A673 (cell line): Measurements from ENCODE around the gene TMEM164.

Experiments
- EZH2 ChIP-seq: fragments of 200-600 bp; sonication (generic); IDR thresholded peaks from 2 replicates; pipeline ENCODE4 v1.6.1; 2017; ENCODE audit warnings: borderline replicate concordance, low read depth, mild to moderate bottlenecking, mixed read lengths, antibody characterized with exemption, low read length; ENCODE audit not compliant: poor library complexity, severe bottlenecking
- TF ChIP-seq, protein P1 (sequence below): fragments of 300-800, 200-600 bp; sonication (generic); conservative IDR thresholded peaks from 2 replicates; pipeline ENCODE4 v1.5.1; 2017; ENCODE audit warnings: low read depth, mild to moderate bottlenecking, antibody characterized with exemption, low read length, moderate library complexity, mixed read lengths

DNA sequence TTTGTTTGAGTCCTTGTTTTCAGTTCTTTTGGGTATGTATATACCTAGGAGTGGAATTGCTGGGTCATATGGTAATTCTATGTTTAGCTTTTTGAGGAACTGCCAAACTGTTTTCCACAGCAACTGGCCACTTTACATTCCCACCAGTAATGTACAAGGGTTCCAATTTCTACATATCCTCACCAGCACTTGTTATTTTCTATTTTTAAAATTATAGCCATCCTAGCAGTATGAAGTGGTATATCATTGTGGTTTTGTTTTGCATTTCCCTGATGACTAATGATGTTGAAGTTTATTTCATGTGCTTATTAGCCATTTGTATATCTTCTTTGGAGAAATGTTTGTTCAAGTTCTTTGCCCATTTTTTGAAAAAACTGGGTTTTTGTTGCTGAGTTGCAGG lies 39.6 kb downstream of the TMEM164 start:
- TF ChIP-seq, protein P1, sequence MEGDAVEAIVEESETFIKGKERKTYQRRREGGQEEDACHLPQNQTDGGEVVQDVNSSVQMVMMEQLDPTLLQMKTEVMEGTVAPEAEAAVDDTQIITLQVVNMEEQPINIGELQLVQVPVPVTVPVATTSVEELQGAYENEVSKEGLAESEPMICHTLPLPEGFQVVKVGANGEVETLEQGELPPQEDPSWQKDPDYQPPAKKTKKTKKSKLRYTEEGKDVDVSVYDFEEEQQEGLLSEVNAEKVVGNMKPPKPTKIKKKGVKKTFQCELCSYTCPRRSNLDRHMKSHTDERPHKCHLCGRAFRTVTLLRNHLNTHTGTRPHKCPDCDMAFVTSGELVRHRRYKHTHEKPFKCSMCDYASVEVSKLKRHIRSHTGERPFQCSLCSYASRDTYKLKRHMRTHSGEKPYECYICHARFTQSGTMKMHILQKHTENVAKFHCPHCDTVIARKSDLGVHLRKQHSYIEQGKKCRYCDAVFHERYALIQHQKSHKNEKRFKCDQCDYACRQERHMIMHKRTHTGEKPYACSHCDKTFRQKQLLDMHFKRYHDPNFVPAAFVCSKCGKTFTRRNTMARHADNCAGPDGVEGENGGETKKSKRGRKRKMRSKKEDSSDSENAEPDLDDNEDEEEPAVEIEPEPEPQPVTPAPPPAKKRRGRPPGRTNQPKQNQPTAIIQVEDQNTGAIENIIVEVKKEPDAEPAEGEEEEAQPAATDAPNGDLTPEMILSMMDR: no peak
- no peak for TF ChIP-seq EZH2
